HL-60 (cell line): ENCODE results near the gene DLGAP5.
A peak's percentile ranks its signal among the peaks of the same experiment; 100 is the strongest.

Source experiments
- DNase-seq, 2 experiments: peaks; one replicate each; pipeline ENCODE4 v3.0.0-alpha.2; 2010 to 2020; ENCODE audit warnings: low read depth in 1 of 2, low spot score in 1 of 2
- H3K27ac ChIP-seq: fragments of 250-450 bp; sonication (Bioruptor Pico); replicated peaks from 2 replicates; pipeline ENCODE4 v1.5.1; 2020; ENCODE audit warnings: mild to moderate bottlenecking, moderate library complexity
- H3K27me3 ChIP-seq: fragments of 250-450 bp; sonication (Bioruptor Pico); 2 replicates; pipeline ENCODE4 v1.5.1; 2021; ENCODE audit warnings: mild to moderate bottlenecking, moderate library complexity; ENCODE audit not compliant: insufficient read depth, poor library complexity, severe bottlenecking
- H3K4me3 ChIP-seq: replicated peaks from 2 replicates; pipeline ENCODE4 v1.5.1; 2011; ENCODE audit warnings: mild to moderate bottlenecking, control low read depth, low read length; ENCODE audit not compliant: insufficient read depth
- GABPA ChIP-seq: IDR thresholded peaks from 2 replicates; pipeline ENCODE4 v1.6.1; 2012; ENCODE audit warnings: low read depth
- POLR2AphosphoS5 ChIP-seq: IDR thresholded peaks from 2 replicates; pipeline ENCODE4 v1.6.1; 2012; ENCODE audit warnings: low read depth
- SPI1 ChIP-seq: IDR thresholded peaks from 2 replicates; pipeline ENCODE4 v1.6.1; 2012; ENCODE audit warnings: low read depth, mild to moderate bottlenecking, borderline replicate concordance
- long read RNA-seq: library from polyadenylated mRNA; unstranded; transcript quantifications from one replicate; pipeline ENCODE4 v2.0.0, GENCODE V29; 2020
- TF ChIP-seq, protein P1 (sequence below): IDR thresholded peaks from one replicate; pipeline ENCODE4 v1.5.1; 2011; ENCODE audit warnings: low read length, control low read depth, inconsistent platforms; ENCODE audit not compliant: insufficient read depth
- TF ChIP-seq, protein P2 (sequence below): IDR thresholded peaks from 2 replicates; pipeline ENCODE4 v1.6.1; 2012; ENCODE audit warnings: low read depth; ENCODE audit not compliant: insufficient replicate concordance

Gene DLGAP5, protein sequence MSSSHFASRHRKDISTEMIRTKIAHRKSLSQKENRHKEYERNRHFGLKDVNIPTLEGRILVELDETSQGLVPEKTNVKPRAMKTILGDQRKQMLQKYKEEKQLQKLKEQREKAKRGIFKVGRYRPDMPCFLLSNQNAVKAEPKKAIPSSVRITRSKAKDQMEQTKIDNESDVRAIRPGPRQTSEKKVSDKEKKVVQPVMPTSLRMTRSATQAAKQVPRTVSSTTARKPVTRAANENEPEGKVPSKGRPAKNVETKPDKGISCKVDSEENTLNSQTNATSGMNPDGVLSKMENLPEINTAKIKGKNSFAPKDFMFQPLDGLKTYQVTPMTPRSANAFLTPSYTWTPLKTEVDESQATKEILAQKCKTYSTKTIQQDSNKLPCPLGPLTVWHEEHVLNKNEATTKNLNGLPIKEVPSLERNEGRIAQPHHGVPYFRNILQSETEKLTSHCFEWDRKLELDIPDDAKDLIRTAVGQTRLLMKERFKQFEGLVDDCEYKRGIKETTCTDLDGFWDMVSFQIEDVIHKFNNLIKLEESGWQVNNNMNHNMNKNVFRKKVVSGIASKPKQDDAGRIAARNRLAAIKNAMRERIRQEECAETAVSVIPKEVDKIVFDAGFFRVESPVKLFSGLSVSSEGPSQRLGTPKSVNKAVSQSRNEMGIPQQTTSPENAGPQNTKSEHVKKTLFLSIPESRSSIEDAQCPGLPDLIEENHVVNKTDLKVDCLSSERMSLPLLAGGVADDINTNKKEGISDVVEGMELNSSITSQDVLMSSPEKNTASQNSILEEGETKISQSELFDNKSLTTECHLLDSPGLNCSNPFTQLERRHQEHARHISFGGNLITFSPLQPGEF
- long read RNA-seq, transcript DLGAP5-201 (19 exons, 2,973 nt): major isoform, 142 of 313 reads
- long read RNA-seq, transcript DLGAP5-202 (20 exons, 2,954 nt): minor isoform, 81 of 313 reads
- long read RNA-seq, partial matches to known transcripts: 55 of 313 reads
- long read RNA-seq, other reads (novel, unspliced or antisense): 35 of 313 reads

DNA sequence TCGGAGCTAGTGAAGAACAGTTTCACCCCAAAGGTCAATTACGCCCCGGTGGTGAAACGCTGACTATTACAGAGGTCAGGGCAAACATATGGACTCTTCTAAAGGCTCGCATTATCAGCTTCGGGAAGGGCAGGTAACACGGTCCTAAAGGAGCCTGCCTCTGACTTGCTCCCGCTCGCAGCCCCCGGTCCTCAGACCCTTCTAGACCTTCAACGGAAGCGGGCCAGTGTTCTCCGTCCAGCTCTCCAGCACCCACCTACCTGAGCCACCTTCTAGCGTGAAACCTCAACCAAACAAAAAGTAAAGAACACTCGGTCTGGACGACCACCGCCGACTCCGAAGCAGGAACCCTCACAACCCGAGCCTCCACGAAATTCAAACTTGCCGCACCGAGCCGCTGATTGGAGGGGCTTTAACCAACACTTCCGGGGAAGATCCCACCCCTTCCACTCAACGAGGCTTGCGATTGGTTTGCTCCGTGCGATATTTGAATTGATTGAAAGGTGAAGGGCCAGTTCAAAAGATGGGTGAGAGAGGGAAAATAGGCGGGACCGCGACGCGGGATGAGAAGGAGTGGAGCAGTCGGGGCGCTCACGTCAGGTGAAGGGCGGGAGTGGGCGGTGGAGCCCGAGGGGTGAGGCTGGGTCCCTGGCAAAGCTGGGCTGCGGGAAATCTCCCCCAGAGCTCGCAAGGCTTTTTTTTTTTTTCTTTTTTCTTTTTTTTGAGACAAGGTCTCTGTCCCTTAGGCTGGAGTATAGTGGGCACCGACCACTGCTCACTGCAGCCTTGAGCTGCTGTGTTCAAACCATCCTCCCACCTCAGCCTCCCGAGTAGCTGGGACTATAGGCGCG is at the start of gene DLGAP5:
DLGAP5 (minus strand) TSS at position 383 of the 851 bp plus-strand sequence. CDS start 2,406 bp downstream, outside the sequence.
- Histone ChIP-seq H3K27me3 (no peaks in the 10 kb centered on the region), H3K4me3 (peak within 1 kb of the TSS; percentile 84), H3K27ac (peak within 1 kb of the TSS; percentile 76)
- TF ChIP-seq, protein P1, sequence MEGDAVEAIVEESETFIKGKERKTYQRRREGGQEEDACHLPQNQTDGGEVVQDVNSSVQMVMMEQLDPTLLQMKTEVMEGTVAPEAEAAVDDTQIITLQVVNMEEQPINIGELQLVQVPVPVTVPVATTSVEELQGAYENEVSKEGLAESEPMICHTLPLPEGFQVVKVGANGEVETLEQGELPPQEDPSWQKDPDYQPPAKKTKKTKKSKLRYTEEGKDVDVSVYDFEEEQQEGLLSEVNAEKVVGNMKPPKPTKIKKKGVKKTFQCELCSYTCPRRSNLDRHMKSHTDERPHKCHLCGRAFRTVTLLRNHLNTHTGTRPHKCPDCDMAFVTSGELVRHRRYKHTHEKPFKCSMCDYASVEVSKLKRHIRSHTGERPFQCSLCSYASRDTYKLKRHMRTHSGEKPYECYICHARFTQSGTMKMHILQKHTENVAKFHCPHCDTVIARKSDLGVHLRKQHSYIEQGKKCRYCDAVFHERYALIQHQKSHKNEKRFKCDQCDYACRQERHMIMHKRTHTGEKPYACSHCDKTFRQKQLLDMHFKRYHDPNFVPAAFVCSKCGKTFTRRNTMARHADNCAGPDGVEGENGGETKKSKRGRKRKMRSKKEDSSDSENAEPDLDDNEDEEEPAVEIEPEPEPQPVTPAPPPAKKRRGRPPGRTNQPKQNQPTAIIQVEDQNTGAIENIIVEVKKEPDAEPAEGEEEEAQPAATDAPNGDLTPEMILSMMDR: no peak
- TF ChIP-seq, protein P2, sequence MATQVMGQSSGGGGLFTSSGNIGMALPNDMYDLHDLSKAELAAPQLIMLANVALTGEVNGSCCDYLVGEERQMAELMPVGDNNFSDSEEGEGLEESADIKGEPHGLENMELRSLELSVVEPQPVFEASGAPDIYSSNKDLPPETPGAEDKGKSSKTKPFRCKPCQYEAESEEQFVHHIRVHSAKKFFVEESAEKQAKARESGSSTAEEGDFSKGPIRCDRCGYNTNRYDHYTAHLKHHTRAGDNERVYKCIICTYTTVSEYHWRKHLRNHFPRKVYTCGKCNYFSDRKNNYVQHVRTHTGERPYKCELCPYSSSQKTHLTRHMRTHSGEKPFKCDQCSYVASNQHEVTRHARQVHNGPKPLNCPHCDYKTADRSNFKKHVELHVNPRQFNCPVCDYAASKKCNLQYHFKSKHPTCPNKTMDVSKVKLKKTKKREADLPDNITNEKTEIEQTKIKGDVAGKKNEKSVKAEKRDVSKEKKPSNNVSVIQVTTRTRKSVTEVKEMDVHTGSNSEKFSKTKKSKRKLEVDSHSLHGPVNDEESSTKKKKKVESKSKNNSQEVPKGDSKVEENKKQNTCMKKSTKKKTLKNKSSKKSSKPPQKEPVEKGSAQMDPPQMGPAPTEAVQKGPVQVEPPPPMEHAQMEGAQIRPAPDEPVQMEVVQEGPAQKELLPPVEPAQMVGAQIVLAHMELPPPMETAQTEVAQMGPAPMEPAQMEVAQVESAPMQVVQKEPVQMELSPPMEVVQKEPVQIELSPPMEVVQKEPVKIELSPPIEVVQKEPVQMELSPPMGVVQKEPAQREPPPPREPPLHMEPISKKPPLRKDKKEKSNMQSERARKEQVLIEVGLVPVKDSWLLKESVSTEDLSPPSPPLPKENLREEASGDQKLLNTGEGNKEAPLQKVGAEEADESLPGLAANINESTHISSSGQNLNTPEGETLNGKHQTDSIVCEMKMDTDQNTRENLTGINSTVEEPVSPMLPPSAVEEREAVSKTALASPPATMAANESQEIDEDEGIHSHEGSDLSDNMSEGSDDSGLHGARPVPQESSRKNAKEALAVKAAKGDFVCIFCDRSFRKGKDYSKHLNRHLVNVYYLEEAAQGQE: no peak
- TF ChIP-seq POLR2AphosphoS5: 0 out of 2 replicates have a peak, but pooled peaks have one; percentile 45
- no peak; the same call in 1 of the 2 replicates for TF ChIP-seq SPI1
- TF ChIP-seq GABPA: peak; percentile 72
- DNase-seq: peak; percentile 78 to 97

DNA sequence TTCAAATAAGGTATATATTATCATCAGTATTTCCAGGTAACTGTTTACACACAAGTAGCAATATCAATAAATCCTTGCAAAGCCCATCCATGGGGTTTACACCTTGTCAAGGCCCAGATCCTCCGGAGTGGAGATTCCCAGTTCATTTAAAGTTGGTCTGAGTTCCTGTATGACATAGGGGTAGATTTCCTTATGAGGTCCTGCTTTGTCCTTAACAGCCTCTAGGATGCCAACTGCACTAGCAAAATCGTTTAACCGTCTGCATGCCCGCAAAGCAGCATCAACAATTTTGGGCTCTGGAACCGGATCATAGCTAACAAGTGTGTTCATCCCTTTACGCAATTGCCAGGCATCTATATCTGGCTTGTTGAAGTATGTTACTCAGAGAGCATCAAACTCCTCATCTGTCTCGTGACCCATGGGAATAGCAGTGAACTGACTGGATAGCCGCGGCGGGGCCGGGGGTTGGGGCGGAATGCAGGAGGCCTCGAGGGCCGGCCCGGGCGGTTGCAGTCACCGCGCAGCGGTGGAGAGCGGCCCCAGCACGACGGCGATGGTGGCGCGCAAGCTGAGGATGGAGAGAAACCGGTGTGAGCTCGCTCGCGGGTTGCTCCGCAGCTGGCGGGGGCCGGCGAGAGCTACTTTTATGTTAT is 49.3 kb upstream of the DLGAP5 start:
- TF ChIP-seq, protein P1: no peak
- TF ChIP-seq POLR2AphosphoS5 (no peak), SPI1 (no peak), GABPA (no peak)
- TF ChIP-seq, protein P2: no peak
- Histone ChIP-seq H3K27me3 (no peaks in the 10 kb centered on the region), H3K27ac (no peak overlapping the region), H3K4me3 (no peak overlapping the region)
- no peak for DNase-seq

DNA sequence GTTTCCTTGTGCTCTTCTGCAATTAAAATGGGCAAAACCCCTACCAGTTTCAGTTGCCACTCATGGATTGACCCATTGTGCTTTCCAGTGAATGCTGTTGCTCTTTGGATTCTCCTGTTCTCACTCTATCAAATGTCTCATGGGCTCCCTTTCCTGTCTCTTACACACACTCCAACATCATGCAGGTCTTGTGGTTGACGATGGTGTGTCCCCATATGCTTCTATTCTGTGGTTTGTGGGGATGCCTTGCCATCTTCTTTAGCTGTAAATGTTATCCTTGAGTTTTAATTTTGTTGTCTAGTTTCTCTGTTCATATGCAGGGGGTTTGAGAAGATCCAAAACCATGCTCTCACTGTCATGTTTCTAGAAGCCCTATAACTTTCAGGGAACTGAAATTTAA is 47.9 kb upstream of the DLGAP5 start:
- Histone ChIP-seq H3K27ac (no peak overlapping the region), H3K27me3 (no peaks in the 10 kb centered on the region), H3K4me3 (no peak overlapping the region)
- TF ChIP-seq, protein P2: no peak
- TF ChIP-seq, protein P1: no peak
- TF ChIP-seq POLR2AphosphoS5: no peak
- no peak for TF ChIP-seq SPI1
- TF ChIP-seq GABPA: no peak
- no peak for DNase-seq
